ENCODE measurements around the gene FOXO3.

DNA sequence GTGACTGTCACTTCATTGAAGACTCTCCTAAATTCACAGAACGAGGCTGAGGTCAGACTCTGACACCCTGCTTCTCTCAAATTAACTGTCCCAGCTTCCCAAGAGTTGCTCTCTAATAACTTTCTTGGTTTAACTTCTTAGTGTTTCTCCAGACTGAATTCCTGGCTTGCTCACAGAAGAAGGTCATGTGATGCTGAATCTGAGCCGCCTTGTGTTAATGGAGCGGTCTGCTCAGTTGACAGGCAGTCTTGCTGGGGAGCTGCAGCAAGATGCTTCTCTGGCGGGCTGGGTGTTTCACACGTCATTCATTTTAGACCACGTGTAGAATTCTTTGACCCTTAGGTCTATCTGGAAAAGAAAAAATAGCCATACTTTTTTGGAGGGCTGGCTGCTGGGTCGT lies 107.3 kb downstream of the FOXO3 start:
- no peak for TF ChIP-seq EZH2 (IDR thresholded peaks at IDR 0.05; ENCODE audit: insufficient read depth, poor library complexity, severe bottlenecking)
- TF ChIP-seq EZH2phosphoT487 (IDR thresholded peaks at IDR 0.05; ENCODE audit: insufficient read depth, low read depth) = no peak

Measured in GM23248 (cell line).